ENCODE measurements around the gene SEZ6L2. TPM values are rescaled to one million over a fixed set of nuclear protein-coding genes. Genes with fewer than 3 reads are reported as not detected.

Gene SEZ6L2
- total RNA-seq, 1 donor from 2014 or later, result 8.7 TPM

- Mint-ChIP-seq H3K4me1 (peaks cover 19% of the 10 kb centered on the region), H3K36me3 (ENCODE audit: low read depth) (peaks cover under 1% of the 10 kb centered on the region), H3K9me3 (no peaks in the 10 kb centered on the region), H3K27ac (ENCODE audit: unreplicated experiment) (no peak overlapping the region), H3K27me3 (ENCODE audit: low read depth) (peaks cover 4% of the 10 kb centered on the region), H3K4me3 (no peak overlapping the region)
- no peak for DNase-seq (ENCODE audit: low read depth, low spot score)
- no peak for TF ChIP-seq CTCF (conservative IDR thresholded peaks at IDR 0.05)
Observed at GRCh38 chr16:29824589-29825144, 74.7 kb downstream of the SEZ6L2 start.

- Mint-ChIP-seq H3K9me3 (no peaks in the 10 kb centered on the region), H3K27ac (ENCODE audit: unreplicated experiment) (no peak overlapping the region), H3K27me3 (ENCODE audit: low read depth) (no peaks in the 10 kb centered on the region), H3K4me3 (peak overlapping the region; percentile 59), H3K36me3 (ENCODE audit: low read depth) (peaks cover 11% of the 10 kb centered on the region), H3K4me1 (peaks cover 42% of the 10 kb centered on the region)
- TF ChIP-seq CTCF (conservative IDR thresholded peaks at IDR 0.05), result no peak
- no peak for DNase-seq (ENCODE audit: low read depth, low spot score)
Observed at GRCh38 chr16:29821643-29822115, 77.7 kb downstream of the SEZ6L2 start.

Other genes with a start within 250 kb of the SEZ6L2 start
- gene SPN, start 236.3 kb downstream of the SEZ6L2 start, total RNA-seq, result 0.07 and 0.16 TPM in 2 replicates
- gene QPRT, start 220.4 kb downstream of the SEZ6L2 start, total RNA-seq, result 77.3 and 79.5 TPM in 2 replicates
- not detected in 2 replicates for gene C16orf54, start 153.6 kb downstream of the SEZ6L2 start, total RNA-seq
- not detected in 2 replicates for gene ZG16, start 121.3 kb downstream of the SEZ6L2 start, total RNA-seq
- 162 and 173 TPM in 2 replicates for gene KIF22, start 108.8 kb downstream of the SEZ6L2 start, total RNA-seq
- gene MAZ, start 93.0 kb downstream of the SEZ6L2 start, total RNA-seq, result 605 and 635 TPM in 2 replicates
- 18.6 and 21.2 TPM in 2 replicates for gene PRRT2, start 87.4 kb downstream of the SEZ6L2 start, total RNA-seq
- gene PAGR1, start 83.4 kb downstream of the SEZ6L2 start, total RNA-seq, result 47.6 and 48.4 TPM in 2 replicates
- gene MVP, start 79.1 kb downstream of the SEZ6L2 start, total RNA-seq, result 1.6 and 2.1 TPM in 2 replicates
- gene CDIPT, start 36.3 kb downstream of the SEZ6L2 start, total RNA-seq, result 37.5 and 40.6 TPM in 2 replicates
- gene ASPHD1, start 938 bp upstream of the SEZ6L2 start, total RNA-seq, result 2.5 and 2.8 TPM in 2 replicates
- 24.3 and 25.2 TPM in 2 replicates for gene KCTD13, start 26.7 kb upstream of the SEZ6L2 start, total RNA-seq
- 70.7 and 74.0 TPM in 2 replicates for gene TMEM219, start 62.5 kb upstream of the SEZ6L2 start, total RNA-seq
- gene TAOK2, start 74.3 kb upstream of the SEZ6L2 start, total RNA-seq, result 67.7 and 73.2 TPM in 2 replicates
- 31.8 and 34.8 TPM in 2 replicates for gene HIRIP3, start 96.1 kb upstream of the SEZ6L2 start, total RNA-seq
- 81.9 and 88.6 TPM in 2 replicates for gene INO80E, start 96.7 kb upstream of the SEZ6L2 start, total RNA-seq
- gene DOC2A, start 111.5 kb upstream of the SEZ6L2 start, total RNA-seq, result 5.7 and 6.4 TPM in 2 replicates
- gene C16orf92, start 123.6 kb upstream of the SEZ6L2 start, total RNA-seq, result not detected in 2 replicates
- 14.2 and 15.3 TPM in 2 replicates for gene TLCD3B, start 131.7 kb upstream of the SEZ6L2 start, total RNA-seq
- 640 and 669 TPM in 2 replicates for gene ALDOA, start 166.2 kb upstream of the SEZ6L2 start, total RNA-seq
- 141 and 144 TPM in 2 replicates for gene PPP4C, start 176.4 kb upstream of the SEZ6L2 start, total RNA-seq
- 0.79 and 1.2 TPM in 2 replicates for gene TBX6, start 192.4 kb upstream of the SEZ6L2 start, total RNA-seq
- gene YPEL3, start 196.7 kb upstream of the SEZ6L2 start, total RNA-seq, result 9.6 and 12.4 TPM in 2 replicates
- gene GDPD3, start 214.0 kb upstream of the SEZ6L2 start, total RNA-seq, result 6.7 and 7.7 TPM in 2 replicates
- gene MAPK3, start 223.7 kb upstream of the SEZ6L2 start, total RNA-seq, result 60.5 and 62.6 TPM in 2 replicates

All from neural crest cell (in vitro differentiated cells).